ENCODE measurements around the gene ZNF773.
"Not testable (repeated sequence)": the region's sequence is repeated elsewhere in the genome, so short reads cannot be mapped to it uniquely, and the experiment has no call there.

The ZNF773 gene

DNA sequence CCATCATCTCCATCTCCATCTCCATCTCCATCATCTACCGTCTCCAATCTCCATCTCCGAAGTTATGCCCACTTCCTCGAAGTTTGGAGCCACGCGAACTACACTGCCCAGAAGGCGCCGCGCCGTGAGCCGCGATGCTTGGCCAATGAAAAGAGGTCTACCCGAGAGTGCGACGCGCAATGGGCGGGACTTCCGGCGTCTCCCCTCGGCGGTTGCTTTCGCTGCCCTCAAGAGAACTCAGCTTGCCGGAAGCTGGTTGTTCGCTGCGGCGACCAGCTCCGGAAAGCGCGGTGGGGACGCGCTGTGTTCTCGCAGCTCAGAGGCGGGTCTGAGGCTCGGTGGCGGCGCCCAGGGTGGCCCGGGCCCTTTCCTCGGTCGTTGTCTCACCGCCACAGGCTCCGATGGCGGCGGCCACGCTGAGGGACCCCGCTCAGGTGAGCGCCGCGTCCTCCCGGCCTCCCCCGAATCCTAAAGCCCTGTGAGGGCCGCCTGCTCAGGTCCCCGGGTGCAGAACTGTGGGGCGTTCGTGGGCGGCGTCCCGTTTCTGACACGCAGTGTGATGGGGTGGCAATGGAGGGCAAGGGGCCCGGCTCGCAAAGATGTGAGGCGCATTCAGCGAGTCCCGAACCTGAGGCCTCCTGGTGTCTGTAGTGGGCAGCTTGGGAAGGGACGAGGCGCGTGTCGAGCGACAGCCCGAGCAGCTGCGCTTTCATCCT, at the start of gene ZNF773:
ZNF773 (plus strand) TSS at position 259 of the 716 bp plus-strand sequence; CDS start at position 402, 143 bp downstream.
- peak; percentile 96 for FAIRE-seq

DNA sequence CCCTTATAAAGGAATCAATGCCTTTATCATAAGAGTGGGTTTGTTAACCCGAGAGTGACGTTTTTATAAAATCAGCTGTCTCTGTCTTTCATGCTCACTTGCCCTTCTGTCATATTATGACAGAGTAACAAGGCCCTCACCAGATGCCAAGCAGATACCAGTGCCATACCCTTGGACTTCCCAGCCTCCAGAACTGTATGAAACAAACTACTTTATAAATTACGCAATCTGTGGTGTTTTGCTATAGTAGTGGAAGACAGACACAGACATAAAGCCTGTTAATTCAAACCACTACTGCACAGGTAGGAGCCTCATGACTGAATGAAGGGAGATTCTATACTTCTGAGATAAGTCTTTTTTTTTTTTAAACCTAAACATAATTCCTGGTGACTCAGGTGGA, 47.4 kb upstream of the ZNF773 start:
- DNase-seq (ENCODE audit: insufficient read length, low spot score) (no peak), FAIRE-seq (no peak)

More for the DNA sequence above, at the start of gene ZNF773:
- peak; percentile 91 for DNase-seq (ENCODE audit: insufficient read length, low spot score)

DNA sequence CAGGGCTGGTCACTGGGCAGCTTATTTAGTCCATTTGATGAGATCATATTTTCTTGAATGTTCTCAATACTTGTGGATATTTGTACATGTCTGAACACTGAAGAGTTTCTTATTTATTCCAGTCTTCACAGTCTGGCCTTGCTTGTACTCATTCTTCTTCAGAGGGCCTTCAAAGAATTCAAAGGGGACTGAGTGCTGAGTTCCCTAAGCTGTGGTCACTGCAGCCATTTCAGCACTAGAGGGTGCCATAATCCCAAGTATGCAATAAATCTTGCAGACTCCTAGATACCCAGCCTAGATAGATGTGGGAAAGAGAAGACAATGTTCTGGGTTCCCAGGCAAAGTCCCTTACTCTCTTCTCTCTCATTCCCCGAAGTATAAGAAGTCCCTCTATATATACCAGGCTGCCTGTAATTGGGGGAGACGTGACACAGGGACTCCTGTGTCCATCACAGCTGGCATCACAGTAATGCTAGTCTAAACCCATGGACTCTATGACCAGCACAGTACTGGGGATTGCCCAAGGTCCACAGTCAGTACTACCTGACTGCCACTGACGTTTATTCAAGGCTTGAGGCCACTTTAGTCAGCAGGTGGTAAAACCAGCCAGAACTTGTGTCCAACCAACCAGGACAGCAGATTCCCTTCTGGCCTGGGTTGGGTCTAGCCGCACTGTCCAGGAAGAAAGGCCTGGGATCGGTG, 33.9 kb upstream of the ZNF773 start:
- no peak for DNase-seq (ENCODE audit: insufficient read length, low spot score)
- no peak for FAIRE-seq

DNA sequence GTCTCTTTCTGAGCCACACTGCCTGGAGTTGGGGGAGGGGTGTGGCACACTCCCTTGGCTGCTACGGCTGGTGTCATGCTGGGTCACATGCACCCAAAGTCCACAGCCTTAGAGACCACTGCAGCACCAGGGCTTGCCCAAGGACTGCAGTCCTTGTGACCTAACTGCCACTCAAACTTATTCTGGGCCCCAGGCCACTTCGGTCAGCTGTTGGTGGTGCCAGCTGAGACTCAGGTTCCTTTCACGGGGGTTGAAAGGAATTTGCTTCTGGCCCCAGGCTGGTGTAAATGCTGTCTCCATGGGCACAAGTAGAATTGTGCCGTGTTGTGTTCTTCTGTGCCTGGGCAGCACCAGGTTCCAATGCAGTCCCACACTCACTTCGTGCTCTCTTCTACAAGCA, 33.2 kb upstream of the ZNF773 start:
- DNase-seq (ENCODE audit: insufficient read length, low spot score) (no peak), FAIRE-seq (no peak)

DNA sequence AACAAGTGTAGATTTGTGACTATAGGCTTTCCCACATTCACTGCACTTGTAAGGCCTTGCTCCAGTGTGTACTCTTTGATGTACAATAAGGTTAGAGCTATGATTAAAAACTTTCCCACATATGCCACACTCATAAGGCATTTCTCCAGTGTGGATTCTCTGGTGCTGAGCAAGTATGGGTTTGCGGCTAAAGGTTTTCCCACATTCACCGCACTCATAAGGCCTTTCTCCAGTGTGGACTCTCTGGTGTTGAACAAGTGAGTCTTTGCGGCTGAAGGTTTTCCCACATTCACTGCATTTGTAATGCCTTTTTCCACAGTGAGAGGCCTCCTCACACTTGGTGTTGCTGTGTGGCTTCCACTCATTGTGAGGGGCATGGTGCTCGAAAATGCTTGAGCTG, 26.1 kb upstream of the ZNF773 start:
- DNase-seq (ENCODE audit: insufficient read length, low spot score), result no peak

DNA sequence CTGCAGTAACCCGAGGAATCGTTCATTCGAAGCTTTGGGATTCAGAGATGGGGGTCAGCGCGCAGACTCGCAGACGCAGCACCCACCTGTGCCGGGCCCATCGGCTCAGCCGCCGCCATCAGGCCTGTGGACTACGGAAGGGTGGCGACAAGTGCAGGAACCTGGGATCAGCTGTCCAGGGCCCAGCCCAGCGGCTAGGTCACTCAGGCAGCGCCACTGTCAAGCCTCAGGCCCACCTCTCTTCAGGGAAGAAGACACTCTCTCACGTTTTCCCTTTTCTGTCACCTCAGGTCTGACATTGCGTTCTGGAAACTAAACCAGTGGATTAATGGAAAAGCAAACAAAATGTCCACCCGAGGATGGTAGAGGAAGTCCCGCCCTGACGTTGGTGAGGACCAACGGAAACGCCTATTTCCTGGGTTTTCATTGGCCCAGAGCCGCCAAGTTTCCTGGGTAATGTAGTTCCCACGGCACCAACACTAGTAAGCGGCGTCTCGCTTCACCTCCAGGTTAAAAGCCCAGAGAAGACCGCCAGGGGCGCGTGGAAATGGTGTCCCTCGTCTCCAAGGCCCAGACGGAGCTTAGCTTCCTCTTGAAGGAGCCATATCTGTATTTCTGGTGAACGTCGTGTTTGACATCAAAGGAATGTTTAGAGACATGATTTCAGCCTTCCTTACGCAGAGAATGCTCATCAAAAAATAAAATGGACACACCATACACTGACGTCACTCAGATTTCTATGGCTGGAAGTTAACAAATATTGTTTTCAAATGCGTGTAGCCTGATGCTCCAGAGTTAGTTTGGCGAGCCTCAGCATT, 22.3 kb upstream of the ZNF773 start, which contains the start of gene ZNF772:
ZNF772 (minus strand) TSS at position 376 of the 818 bp plus-strand sequence; CDS start at position 119, 257 bp downstream.
- peak; percentile 71 for FAIRE-seq
- peak; percentile 90 for DNase-seq (ENCODE audit: insufficient read length, low spot score)

More for the DNA sequence above, 26.1 kb upstream of the ZNF773 start:
- peak; percentile 16 for FAIRE-seq

DNA sequence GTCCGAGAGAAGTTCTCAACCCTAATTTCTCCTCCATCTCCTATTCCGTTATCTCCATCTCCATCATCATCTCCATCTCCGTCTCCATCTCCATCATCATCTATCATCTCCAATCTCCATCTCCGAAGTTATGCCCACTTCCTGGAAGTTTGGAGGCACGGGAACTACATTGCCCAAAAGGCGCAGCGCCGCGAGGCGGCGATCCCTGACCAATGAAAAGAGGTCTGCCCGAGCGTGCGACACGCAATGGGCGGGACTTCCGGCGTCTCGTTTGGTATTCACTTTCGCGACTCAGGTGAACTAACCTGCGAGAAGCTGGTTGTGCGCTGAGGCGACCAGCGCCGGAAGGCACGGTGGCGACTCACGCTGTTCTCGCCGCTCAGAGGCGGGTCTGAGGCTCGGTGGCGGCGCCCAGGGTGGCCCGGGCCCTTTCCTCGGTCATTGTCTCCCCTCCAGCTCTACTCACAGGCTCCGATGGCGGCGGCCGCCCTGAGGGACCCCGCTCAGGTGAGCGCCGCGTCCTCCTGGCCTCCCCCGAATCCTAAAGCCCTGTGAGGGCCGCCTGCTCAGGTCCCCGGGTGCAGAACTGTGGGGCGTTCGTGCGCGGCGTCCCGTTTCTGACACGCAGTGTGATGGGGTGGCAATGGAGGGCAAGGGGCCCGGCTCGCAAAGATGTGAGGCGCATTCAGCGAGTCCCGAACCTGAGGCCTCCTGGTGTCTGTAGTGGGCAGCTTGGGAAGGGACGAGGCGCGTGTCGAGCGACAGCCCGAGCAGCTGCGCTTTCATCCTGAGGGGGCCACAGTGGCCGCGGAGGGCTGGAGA, 12.1 kb upstream of the ZNF773 start, which contains the start of gene ZNF419:
ZNF419 (plus strand) TSS at position 274 of the 822 bp plus-strand sequence; CDS start at position 475, 201 bp downstream.
- DNase-seq (ENCODE audit: insufficient read length, low spot score) (peak; percentile 92), FAIRE-seq (peak; percentile 93)

DNA sequence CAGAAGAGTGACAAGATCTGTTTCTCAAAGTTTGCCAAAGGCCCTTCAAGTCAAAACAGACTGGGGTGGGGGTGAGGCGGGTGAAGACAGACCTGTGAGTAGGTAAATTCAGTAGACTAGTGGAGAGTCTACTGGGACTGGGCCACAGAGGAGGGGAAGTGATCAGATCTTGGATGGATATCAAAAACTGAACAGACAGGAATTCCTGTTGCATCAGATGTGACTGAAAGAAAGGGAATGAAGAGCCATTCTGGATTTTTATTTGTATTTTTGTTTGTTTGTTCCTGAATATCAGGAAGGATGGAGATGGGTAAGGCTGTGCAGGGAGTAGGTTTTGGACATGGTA, 11.5 kb upstream of the ZNF773 start:
- FAIRE-seq; DNase-seq (ENCODE audit: insufficient read length, low spot score): not testable (repeated sequence)

DNA sequence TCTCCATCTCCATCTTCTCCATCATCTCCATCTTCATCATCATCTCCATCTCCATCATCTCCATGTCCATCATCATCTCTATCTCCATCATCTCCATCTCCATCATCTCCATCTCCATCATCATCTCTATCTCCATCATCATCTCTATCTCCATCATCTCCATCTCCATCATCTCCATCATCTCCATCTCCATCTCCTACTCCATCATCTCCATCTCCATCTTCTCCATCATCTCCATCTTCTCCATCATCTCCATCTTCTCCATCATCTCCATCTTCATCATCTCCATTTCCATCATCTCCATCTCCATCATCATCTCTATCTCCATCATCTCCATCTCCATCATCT, 432 bp upstream of the ZNF773 start:
- FAIRE-seq, result not testable (repeated sequence)

DNA sequence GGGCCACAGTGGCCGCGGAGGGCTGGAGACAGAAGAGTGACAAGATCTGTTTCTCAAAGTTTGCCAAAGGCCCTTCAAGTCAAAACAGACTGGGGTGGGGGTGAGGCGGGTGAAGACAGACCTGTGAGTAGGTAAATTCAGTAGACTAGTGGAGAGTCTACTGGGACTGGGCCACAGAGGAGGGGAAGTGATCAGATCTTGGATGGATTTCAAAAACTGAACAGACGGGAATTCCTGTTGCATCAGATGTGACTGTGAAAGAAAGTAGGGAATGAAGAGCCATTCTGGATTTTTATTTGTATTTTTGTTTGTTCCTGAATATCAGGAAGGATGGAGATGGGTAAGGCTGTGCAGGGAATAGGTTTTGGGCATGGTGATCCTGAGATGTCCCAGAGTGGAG, 662 bp downstream of the ZNF773 start:
- DNase-seq (ENCODE audit: insufficient read length, low spot score); FAIRE-seq: not testable (repeated sequence)

More for the DNA sequence above, 432 bp upstream of the ZNF773 start:
- DNase-seq (ENCODE audit: insufficient read length, low spot score), result not testable (repeated sequence)

DNA sequence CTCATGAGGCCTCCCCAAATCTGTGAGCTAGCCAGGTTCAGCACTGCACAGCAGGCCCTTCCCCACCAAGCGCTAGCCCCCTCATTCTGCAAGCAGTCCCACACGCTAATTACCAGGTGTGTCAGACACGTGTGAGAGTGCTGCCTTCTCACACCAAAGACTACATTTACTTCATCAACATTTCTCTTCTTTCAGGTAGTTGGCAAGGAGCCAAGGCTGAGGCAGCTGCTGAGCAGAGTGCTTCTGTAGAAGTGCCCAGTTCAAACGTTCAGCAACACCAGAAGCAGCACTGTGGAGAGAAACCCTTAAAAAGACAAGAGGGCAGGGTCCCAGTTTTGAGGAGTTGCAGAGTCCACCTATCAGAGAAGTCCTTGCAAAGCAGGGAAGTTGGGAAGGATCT, 6.4 kb downstream of the ZNF773 start:
- DNase-seq (ENCODE audit: insufficient read length, low spot score) (no peak), FAIRE-seq (peak; percentile 26)

DNA sequence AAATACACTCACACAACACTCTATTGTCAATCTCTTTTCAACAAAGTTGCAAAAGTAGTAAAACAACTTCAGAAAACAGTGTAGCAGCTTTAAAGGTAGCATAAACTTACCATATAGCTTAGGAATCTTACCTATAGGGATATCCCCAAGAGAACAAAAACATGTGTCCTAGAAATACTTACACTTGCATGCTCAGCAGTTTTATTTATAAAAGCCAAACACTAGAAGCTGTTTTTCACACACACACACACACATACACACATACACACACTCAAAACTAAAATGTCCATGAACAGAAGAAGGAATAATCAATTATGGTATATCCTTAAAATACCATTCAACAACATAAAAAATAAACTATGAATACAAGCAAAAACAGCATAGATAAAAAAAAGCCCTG, 11.7 kb downstream of the ZNF773 start:
- FAIRE-seq (no peak), DNase-seq (ENCODE audit: insufficient read length, low spot score) (no peak)

DNA sequence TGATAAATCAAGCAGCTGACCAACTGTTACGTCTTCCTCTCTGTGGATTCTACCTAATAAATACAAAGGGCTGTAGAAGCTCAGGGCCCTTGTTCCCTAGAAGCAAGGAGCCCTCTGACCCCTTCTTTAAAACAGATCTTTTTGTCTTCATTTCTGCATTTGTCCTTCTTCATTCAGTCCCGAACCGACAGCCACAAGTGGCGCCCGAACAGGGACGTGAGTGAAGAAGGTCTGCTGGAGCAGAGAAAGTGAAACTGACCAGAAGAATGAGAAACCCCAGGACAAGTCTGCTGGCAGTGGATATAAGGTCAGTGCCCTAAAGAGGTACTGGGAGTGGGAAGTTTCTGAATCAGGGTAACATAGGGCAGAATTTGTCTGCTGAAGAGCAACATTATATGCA, 13.1 kb downstream of the ZNF773 start:
- DNase-seq (ENCODE audit: insufficient read length, low spot score) (no peak), FAIRE-seq (peak; percentile 66)

DNA sequence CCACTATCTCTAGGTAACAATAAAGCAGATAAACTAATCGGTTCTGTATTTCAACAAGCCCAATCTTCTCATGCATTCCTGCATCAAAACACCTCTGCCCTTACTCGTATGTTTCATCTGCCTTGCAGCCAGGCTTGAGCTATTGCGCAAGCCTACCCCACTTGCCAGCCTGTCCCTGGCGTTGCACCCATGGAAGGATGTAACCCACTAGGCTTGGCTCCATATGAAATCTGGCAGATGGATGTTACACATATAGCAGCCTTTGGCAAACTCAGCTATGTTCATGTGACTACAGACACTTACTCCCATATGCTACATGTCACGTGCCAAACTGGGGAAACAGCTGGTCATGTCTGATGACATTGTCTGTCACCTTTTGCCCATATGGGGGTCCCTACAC, 15.5 kb downstream of the ZNF773 start:
- DNase-seq (ENCODE audit: insufficient read length, low spot score) (no peak), FAIRE-seq (no peak)

DNA sequence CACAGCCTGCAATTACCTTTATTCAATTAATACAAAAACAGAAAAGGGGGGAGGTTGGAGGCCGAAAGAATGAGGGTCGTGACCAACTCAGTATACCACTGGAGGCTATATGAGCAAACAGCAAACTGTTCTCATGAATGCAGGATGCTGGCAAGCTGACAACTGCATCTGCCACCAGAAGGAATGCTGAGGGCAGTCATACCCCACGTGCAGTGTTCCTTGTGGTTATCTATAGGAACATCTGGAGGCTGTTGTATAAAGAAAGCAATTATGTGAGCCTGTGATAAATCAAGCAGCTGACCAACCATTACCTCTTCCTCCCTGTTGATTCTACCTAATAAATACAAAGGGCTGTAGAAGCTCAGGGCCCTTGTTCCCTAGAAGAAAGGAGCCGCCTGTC, 18.3 kb downstream of the ZNF773 start:
- not testable (repeated sequence) for DNase-seq (ENCODE audit: insufficient read length, low spot score); FAIRE-seq

DNA sequence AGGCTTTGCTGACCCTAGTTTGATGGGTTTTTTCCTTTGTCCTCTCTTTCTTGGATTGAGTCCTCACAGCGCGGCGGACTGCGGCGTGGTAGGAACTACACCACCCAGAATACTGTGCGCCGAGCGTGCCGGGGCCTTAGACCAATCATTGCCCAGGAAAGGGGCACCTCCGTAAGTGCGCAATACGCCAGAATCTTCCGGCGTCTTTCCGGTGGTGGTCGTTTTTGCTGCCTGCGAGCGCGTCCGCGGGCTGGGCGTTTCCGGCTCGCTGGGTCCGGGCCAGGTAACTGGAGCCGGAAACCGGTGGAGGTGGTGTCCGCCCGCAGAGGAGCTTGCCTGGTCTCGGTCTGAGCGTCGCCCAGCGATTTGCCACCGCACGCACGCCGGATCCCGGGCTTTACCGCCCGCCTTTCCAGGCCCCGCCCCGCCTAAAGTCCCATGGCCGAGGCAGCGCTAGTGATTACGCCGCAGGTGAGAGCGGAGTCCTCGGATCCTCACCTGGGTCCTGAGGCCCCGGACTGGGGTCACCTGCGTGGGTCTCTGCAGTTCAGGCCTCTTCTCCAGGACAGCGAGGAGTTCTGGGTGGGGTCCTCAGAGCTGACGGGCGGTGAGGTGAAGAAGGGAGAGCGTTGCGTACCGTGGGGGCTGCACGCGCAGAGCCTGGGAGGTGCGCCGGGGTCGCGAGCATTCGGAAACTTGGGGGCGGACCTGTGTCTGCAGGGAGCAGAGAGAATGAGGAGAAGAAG, 27.6 kb downstream of the ZNF773 start, which contains the start of gene ZNF549:
ZNF549 (plus strand) TSS at position 221 of the 746 bp plus-strand sequence; CDS start at position 439, 218 bp downstream.
- DNase-seq (ENCODE audit: insufficient read length, low spot score) (peak; percentile 95), FAIRE-seq (peak; percentile 93)

DNA sequence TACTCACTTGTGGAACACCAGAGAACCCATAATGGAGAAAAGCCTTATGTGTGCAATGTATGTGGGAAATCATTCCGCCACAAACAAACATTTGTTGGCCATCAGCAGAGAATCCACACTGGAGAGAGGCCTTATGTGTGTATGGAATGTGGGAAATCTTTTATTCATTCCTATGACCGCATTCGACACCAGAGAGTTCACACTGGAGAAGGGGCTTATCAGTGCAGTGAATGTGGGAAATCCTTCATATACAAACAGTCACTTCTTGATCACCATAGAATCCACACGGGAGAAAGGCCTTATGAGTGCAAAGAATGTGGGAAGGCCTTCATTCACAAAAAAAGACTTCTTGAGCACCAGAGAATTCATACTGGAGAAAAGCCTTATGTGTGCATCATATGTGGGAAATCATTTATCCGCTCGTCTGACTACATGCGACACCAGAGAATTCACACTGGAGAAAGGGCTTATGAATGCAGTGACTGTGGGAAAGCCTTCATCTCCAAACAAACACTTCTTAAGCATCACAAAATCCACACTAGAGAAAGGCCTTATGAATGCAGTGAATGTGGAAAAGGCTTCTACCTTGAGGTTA, 38.3 kb downstream of the ZNF773 start:
- DNase-seq (ENCODE audit: insufficient read length, low spot score) (no peak), FAIRE-seq (no peak)

DNA sequence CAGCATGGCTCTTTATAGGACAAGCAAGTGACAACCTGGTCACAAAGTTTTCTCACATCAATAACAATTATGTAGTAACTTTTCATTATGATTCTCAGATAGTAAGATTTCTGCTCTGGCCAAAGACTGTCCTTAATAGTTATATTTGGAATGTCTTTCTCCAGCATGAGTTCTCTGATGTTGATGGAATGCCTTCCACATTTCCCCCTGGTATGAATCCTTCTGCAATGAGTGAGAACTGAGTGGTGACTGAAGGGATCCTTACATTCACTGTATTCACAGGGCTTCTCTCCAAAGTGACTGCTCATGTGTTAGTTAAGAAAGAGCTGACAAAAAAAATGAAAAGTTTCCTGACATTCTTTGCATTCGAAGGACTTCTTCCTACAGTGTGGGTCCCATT, 46.8 kb downstream of the ZNF773 start:
- FAIRE-seq (no peak), DNase-seq (ENCODE audit: insufficient read length, low spot score) (no peak)

DNA sequence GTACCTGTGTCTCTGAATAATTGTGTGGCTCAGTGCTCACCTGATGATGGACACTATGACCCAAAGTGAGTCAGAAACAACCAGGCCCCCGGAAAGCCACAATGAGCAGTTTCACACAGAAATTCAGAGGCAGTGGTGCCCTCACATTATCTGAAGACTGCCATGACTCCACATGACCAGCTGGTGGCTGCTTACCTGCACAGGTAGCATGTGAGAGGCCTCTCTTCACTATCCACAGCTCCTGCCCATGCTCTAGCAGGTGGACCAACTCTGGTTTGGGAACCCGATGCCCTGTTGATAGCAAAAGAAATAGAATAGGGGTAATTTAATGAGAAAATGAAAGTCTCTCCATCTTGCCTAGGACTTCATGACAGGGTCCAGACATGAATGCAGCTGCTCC, 52.7 kb downstream of the ZNF773 start:
- DNase-seq (ENCODE audit: insufficient read length, low spot score), result no peak
- no peak for FAIRE-seq
